ENCODE data around the gene MAB21L3.

Gene MAB21L3

GRCh38 chr1:116106646-116107045 is 4.6 kb upstream of the MAB21L3 start:
- H3K27me3 ChIP-seq (ENCODE audit: insufficient read depth, low read depth): no peaks in the 10 kb centered on the region
- no peaks in the 10 kb centered on the region for H3K36me3 ChIP-seq (ENCODE audit: insufficient read depth)
- no peaks in the 10 kb centered on the region for H3K79me2 ChIP-seq (ENCODE audit: insufficient read depth, low read depth)
- no peaks in the 10 kb centered on the region for H3K4me1 ChIP-seq (ENCODE audit: low read depth, poor library complexity, severe bottlenecking)
- no peak overlapping the region for H2AFZ ChIP-seq (ENCODE audit: low read depth)
- TF ChIP-seq, protein P1, sequence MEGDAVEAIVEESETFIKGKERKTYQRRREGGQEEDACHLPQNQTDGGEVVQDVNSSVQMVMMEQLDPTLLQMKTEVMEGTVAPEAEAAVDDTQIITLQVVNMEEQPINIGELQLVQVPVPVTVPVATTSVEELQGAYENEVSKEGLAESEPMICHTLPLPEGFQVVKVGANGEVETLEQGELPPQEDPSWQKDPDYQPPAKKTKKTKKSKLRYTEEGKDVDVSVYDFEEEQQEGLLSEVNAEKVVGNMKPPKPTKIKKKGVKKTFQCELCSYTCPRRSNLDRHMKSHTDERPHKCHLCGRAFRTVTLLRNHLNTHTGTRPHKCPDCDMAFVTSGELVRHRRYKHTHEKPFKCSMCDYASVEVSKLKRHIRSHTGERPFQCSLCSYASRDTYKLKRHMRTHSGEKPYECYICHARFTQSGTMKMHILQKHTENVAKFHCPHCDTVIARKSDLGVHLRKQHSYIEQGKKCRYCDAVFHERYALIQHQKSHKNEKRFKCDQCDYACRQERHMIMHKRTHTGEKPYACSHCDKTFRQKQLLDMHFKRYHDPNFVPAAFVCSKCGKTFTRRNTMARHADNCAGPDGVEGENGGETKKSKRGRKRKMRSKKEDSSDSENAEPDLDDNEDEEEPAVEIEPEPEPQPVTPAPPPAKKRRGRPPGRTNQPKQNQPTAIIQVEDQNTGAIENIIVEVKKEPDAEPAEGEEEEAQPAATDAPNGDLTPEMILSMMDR (conservative IDR thresholded peaks at IDR 0.05; ENCODE audit: low read depth, low read length): no peak
- H3K27ac ChIP-seq: no peak overlapping the region
- H4K20me1 ChIP-seq (ENCODE audit: insufficient read depth): no peaks in the 10 kb centered on the region
- no peak overlapping the region for H3K4me3 ChIP-seq (IDR thresholded peaks at IDR 0.05; ENCODE audit: insufficient read depth, low read depth, low read length)
- H3K4me2 ChIP-seq: no peak overlapping the region
- no peak overlapping the region for H3K9ac ChIP-seq

DNA sequence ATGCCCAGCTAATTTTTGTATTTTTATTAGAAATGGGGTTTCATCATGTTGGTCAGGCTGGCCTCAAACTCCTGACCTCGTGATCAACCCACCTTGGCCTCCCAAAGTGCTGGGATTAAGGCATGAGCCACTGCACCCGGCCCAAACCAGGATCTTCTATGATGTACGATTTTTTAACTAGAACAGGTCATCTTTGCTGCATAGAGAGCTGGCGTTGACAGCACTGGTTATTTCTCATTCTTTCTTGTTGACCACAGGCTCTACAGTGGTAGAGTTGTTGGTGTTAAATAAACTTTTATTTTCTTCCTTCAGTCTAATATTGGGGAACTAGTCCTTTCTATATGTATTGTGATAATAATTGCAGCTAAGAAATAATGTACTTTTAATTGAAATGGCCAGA is 3.8 kb upstream of the MAB21L3 start:
- Histone ChIP-seq H3K27me3 (ENCODE audit: insufficient read depth, low read depth) (no peaks in the 10 kb centered on the region), H3K79me2 (ENCODE audit: insufficient read depth, low read depth) (no peaks in the 10 kb centered on the region), H3K4me1 (ENCODE audit: low read depth, poor library complexity, severe bottlenecking) (no peaks in the 10 kb centered on the region), H3K36me3 (ENCODE audit: insufficient read depth) (no peaks in the 10 kb centered on the region), H3K9ac (no peak overlapping the region), H4K20me1 (ENCODE audit: insufficient read depth) (no peaks in the 10 kb centered on the region), H3K27ac (no peak overlapping the region), H3K4me3 (IDR thresholded peaks at IDR 0.05; ENCODE audit: insufficient read depth, low read depth, low read length) (no peak overlapping the region), H2AFZ (ENCODE audit: low read depth) (no peak overlapping the region), H3K4me2 (no peak overlapping the region)
- TF ChIP-seq, protein P1 (conservative IDR thresholded peaks at IDR 0.05; ENCODE audit: low read depth, low read length): no peak

- H3K4me1 ChIP-seq (ENCODE audit: low read depth, poor library complexity, severe bottlenecking): no peaks in the 10 kb centered on the region
- no peaks in the 10 kb centered on the region for H3K36me3 ChIP-seq (ENCODE audit: insufficient read depth)
- H3K79me2 ChIP-seq (ENCODE audit: insufficient read depth, low read depth): no peaks in the 10 kb centered on the region
- H3K27ac ChIP-seq: no peak overlapping the region
- no peak overlapping the region for H3K9ac ChIP-seq
- no peak overlapping the region for H2AFZ ChIP-seq (ENCODE audit: low read depth)
- no peak overlapping the region for H3K4me2 ChIP-seq
- no peaks in the 10 kb centered on the region for H4K20me1 ChIP-seq (ENCODE audit: insufficient read depth)
- H3K27me3 ChIP-seq (ENCODE audit: insufficient read depth, low read depth): no peaks in the 10 kb centered on the region
- TF ChIP-seq, protein P1 (conservative IDR thresholded peaks at IDR 0.05; ENCODE audit: low read depth, low read length): no peak
- no peak overlapping the region for H3K4me3 ChIP-seq (IDR thresholded peaks at IDR 0.05; ENCODE audit: insufficient read depth, low read depth, low read length)
These were observed 374 bp downstream of the MAB21L3 start for GRCh38 chr1:116111524-116112021.

- Histone ChIP-seq H3K9ac (no peak overlapping the region), H3K27ac (no peak overlapping the region), H2AFZ (ENCODE audit: low read depth) (no peak overlapping the region), H3K4me1 (ENCODE audit: low read depth, poor library complexity, severe bottlenecking) (no peaks in the 10 kb centered on the region), H3K79me2 (ENCODE audit: insufficient read depth, low read depth) (no peaks in the 10 kb centered on the region), H3K27me3 (ENCODE audit: insufficient read depth, low read depth) (no peaks in the 10 kb centered on the region), H4K20me1 (ENCODE audit: insufficient read depth) (no peaks in the 10 kb centered on the region), H3K4me3 (IDR thresholded peaks at IDR 0.05; ENCODE audit: insufficient read depth, low read depth, low read length) (no peak overlapping the region), H3K36me3 (ENCODE audit: insufficient read depth) (no peaks in the 10 kb centered on the region), H3K4me2 (no peak overlapping the region)
- TF ChIP-seq, protein P1 (conservative IDR thresholded peaks at IDR 0.05; ENCODE audit: low read depth, low read length): no peak
These were observed 1.4 kb downstream of the MAB21L3 start for GRCh38 chr1:116112388-116113140.

Measured in KMS-11 (cell line).